ENCODE results near the gene SLC27A2.
A peak's percentile ranks its signal among the peaks of the same experiment; 100 is the strongest.

SLC27A2 gene

DNA sequence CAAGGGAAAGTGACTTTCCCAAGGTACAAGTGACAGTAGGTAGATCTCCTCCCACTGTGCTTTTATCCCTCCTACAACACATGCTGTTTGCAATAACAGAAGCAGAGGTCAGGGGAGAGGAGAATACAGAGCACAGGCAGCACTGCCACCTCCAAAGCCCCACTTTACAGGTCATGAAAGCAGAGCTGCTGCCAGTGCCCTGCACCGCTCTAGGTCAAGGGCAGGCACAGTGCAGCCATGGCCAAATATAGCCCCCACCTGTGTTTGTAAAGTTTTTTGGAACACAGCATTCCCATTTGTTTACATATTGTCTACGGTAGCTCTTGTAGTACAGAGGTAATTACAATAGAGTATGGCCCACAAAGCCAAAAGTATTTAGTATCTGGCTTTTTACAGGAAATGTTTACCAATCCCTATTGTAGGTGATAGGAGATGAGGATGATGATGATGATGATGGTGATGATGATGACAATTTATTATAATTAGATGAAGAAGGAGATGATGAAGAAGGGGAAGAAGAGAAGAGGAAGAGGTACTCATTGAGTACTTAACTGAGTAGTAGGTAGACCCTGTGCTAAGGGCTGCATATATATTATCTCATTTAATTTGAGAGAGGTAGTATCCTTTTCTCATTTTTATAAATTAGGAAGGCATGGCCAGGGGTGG is 63.1 kb downstream of the SLC27A2 start:
- no peak for DNase-seq

DNA sequence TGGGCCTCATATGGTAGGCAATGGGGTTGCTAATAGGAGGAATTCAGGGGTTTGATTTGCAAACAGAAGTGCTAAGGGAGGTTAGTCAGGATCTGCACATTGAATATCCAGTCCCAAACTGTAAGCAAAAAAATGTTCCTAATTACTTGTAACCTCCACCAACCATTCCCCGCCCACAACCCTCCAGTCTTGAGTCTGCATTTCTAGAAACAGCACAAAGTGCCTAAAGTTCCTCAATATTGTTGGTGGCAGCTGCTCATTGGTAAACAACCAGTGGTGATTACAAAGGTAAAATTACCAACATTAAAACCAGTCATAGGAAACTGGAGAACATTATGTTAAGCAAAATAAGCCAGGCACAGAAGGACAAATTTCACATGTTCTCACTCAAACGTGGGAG is 64.6 kb downstream of the SLC27A2 start:
- no peak for DNase-seq

DNA sequence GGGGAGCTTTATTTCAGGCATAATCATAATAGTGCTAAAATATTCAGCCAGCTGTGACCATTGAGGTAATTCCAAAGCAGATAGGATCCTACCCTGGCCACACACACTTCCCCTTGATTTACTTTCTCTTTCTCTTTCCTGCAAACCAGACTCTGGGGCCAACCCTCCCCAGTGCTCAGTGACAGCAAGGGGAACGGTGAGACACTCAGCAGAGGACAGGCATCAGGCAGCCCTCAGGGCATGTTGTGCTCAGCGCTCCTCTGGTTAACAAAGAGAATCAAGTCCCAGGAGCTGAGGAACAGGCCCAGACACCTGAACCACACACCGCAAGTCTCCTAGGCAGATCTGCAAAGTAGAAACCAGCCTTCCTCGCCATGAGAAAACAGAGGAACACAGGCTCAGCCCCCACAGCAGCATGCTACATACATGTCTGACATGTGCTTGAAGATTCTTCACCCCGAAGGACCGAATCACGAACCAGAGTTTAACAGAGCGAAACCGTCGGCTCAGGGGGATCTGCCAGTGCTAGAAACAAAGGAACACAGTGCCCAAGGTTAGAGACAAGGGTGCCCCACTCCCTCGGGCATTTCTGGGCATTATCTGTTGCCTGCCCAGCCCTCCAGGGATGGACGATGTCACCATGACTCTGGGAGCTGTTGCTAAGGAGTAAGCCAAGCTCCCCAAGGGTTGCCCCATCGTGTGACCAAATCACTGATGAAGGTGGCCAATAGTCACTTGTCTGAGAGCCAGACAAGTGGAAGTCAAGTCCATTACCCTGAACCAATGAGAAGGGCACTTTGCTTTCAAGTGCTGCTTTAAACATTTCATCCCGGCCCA is 66.0 kb downstream of the SLC27A2 start:
- DNase-seq: peak; percentile 45 to 53

DNA sequence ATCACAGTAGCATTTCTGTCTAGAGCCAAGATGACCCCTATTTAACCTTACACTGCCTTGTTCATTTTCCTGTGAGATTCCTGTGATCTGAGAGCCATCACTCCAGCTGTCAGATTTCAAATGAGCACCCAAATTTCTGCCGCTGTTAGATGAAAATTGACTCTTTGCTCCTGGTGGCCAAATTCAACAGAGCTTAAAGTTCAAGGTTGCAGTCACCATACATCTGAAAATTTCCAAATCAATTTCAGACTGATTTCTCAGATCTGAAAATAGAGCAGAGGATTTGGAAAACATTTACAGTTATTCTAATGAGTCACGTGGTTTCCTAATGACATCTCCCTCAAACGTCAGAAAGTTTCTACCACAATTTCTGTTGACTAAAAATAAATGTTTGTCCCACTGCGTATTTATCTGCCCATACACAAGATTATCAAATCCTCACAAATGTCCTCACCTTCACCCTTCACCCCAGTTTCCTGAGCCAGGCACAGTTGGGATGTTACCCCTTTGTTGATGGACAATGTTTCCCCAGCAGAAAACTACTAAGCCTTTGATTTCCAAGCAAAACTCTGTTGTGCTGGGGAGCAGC is 67.1 kb downstream of the SLC27A2 start:
- no peak for DNase-seq

DNA sequence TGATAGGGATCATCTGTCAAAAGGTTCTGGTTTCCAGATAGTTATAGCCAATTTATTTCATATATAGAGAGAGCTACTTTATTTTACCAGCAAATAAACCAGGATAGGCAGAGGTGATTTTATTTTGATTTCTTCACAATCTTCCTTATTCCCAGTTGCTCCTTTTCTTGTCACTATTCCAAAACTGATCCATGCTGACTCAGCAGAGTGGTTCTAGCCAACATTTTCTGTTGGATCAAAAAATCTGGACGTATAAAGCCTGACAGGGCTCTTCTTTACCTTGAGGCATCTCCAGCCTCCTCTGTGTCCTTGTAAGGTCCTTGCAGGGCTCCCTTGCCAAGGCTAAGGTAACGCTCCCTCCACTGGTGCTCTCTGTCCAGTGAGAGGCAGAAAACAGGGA is 67.7 kb downstream of the SLC27A2 start:
- no peak for DNase-seq

DNA sequence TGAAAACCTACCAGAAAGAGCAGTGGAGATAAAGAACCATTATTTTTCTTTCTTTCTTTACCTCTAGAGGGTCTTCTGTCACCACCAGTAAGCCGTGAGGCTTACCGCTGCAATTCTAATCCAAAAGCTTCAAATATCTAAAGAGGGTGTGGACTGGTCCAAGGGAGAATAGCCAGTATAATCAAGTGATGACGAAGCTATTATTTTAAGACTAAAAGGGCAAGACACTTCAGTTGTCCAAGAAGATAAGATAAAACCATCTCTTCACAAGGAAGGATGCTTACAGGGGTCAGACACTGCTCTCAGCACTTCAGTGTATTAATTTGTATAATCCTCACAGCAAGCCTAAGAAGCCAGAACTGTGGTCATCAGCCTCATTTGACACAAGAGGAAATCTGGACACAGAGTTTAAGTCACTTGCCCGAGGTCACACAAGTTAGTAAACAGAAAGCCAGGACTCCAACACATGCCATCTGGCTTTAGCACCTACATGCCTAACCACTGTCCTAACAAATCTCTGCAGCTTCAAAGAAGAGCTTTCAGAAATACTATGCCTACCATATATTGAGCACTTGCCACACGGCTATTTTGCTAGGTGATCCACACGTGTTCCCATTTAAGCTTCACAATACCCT is 68.9 kb downstream of the SLC27A2 start:
- DNase-seq: no peak

DNA sequence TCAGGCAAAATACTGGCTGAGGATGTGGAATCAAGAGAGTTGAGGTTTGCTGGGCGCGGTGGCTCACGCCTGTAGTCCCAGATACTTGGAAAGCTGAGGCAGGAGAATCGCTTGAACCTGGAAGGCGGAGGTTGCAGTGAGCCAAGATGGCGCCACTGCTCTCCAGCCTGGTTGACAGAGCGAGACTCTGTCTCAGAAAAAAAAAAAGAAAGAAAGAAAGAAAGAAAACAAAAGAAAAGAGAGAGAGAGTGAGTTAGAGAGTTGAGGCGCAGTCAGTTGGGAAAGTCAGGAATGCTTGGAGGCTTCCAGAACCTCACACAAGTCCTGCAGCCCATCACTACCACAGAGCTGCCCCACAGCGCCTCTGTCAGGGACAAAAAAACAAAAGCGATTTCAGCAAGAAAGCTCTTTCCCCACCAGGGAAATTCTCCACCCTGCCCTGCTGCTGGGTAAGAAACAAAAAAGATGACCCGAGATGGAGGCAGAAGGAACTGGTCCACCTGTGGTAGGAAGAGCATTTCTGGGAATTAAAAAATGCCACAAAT is 69.7 kb downstream of the SLC27A2 start:
- DNase-seq: no peak

DNA sequence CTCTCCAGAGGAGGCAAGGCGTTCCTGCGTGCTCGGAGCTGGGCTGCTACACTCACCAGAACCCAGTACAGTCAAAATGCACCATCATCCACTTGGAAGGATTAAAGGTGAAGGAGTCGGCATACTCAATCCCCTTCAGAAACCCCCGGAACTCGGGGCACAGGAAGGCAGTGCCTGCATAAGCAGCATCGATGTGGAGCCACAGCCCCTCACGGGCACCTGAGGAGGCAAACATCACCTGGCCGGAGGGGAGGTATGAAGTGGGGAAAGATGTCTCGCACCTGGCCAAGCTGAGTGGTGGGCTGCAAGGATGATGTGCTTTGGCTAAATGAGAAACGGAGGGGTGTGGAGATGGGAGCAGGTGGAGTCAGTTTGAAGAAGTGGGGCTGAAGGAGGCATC is 70.6 kb downstream of the SLC27A2 start:
- DNase-seq: no peak

DNA sequence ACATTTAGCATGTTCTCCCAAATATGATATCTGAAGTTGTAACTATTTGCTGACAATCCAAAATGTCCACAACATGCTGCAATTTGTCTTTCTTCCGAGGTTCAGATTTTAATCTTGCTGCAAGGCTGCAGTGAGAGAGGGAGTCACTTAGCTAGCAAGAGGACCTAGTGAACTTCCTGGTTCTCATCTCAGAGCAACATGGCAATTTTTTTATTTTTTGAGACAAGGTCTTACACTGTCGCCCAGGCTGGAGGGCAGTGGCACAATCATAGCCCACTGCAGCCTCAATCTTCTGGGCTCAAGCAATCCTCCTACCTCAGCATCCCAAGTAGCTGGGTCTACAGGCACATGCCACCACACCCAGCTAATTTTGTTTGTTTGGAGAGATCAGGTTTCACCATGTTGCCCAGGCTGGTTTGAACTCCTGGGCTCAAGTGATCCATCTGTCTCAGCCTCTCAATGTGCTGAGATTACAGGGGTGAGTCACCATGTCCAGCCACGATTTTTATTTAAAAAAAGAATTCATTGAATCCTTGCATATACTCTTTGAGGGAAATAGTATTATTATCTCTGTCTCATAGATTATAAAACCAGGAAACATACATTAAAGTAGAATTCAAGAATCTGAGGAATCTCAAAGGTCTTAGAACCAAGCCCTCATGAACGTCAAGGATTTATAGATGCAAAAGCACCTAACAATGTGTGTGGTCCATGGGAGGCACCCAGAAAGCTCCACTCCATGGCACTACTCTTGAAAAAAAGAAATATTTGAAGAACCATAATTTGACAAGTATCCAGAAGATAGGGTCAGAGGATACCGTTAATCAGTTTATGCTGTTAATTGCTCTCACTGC is 74.4 kb downstream of the SLC27A2 start:
- DNase-seq: no peak

DNA sequence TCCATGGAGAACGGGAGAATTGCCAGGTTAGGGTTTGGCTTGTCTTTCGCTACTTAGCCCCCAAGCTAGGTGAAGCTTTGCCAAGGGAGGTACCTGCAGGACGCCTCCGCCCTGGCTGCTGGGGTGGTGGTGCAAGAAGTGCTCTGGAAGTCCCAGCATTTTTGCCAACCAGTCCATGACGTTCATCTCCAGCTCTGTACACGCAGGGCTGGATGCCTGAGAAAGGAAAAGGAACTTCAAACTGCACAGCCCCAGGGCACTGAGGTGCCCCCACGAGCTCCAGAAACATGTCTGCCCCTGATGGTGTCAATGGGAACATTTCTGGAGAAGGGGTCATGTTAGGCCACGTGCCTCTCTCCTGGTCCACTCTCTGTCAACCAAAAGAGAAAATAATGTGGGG is 75.3 kb downstream of the SLC27A2 start:
- no peak for DNase-seq

DNA sequence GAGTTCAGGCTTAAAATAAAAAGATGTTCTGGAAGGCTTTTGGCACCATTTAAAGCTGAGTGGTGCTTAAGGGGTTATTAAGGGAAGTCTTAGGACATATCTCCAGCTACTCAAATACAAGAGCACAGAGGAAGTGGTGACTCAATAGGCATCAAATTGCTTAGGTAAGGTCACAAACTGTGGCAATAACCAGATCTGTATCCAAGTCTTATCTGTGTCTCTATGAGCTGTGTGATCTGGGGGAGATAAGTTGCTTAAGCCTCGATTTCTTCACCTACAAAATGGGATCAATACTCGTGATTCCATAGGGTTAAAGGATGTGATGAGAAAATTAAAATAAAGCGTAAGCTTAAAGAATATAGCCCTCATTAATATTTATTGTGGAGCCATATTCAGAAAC is 75.9 kb downstream of the SLC27A2 start:
- no peak for DNase-seq

DNA sequence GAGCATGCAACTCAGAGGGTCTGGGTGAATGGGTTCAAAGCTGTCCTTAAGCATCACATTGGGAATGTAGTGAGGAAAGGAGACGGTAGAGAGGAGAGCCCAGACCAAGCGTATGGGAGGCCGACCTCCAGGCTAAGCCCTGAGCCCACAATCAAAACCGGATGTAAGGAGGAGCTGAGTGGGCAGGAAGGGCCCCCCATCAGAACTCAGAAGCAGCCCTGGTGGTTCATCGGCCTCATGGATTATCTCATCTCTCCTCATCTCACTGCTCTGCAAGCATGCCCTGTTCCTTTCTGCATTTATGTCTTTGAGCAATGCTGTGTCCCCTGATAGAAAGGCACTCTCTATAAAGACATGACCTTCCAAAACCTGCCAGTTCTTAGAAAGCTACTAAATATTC is 77.3 kb downstream of the SLC27A2 start:
- DNase-seq: no peak

DNA sequence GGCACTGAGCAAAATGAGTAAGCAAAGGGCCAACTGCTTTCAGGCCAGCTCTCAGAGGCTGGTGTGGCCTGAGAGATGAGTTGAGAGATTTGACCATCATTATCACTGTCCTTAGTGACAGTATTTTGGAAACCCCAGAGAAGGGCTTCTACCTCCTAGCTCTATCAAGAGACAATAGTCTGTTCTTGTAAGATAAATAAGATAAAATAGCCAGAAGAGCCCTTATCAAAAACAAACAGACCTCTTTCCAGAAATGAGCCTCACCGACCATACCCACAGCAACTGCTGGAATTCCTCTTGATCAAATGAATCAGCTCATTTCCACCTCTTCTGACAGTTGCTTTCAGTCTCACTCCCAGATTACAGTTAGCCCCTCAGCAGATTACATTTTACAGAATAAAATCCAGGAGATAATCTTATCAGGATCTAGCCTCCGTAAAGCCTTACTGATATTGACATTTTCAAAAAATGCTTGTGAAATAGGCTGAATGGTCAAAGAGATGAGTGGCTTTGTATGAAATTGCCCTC is 79.0 kb downstream of the SLC27A2 start:
- DNase-seq: no peak

DNA sequence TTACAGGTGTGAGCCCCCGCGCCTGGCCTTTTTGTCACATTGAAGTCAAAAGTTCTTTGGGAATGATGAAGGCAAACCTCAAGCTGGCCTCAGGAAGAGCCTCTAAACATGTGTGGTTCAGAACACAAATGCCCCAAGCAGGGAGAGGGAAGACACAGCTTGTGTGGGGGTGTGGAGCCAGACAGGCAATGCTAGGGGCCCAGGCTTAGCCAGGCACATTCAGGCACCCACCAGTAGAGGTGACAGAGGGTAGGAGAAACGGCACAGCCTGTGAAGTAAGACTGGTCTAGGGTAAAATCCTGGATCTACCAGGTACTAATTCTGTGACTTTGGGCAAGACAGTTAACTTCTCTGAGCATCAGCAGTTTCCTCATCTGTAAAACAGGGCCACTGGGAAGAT is 80.0 kb downstream of the SLC27A2 start:
- no peak for DNase-seq

DNA sequence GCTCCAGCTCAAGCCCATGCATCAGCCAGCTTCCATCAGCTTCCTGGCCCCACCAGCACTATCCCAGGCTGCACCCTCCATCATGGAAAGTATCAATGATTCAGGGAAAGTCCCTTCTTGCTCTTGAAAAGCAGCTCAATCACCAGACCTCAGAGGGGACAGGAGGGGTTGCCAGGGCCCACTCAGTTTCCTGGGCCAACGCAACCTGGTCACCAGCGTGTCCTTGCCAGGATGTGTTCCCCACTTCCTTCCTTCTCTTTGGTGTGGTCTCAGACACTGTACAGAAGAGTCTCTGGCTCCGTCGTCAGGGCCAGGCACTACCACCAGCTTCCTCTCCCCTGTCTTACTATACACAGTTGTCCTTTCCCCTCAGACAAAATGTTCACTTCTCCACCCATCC is 80.5 kb downstream of the SLC27A2 start:
- DNase-seq: peak; percentile 42 to 63

DNA sequence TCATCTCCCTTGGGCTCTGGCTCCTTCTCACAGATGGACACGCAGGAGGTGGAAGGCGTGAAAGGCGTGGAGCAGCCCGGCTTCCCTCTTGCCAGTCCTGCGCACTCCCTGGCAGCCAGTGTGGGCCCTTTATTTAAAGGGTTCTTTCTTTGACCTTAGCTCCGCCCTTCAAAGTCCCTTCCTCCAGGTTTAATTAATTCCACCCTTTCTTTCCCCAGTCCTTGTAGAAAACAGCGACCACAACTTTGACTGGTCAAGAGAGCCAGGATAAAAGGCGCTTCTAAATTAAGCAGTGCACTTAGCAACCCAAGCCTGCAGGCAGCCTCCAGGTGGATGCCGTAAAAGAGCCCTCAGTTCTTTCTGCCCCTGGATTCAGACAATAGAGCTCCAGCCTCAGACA is 83.6 kb downstream of the SLC27A2 start, which contains the start of gene HDC:
Gene HDC (minus strand): TSS at position 107 of the 400 bp plus-strand sequence. CDS start 103 bp downstream, at position 4.
- DNase-seq: no peak

DNA sequence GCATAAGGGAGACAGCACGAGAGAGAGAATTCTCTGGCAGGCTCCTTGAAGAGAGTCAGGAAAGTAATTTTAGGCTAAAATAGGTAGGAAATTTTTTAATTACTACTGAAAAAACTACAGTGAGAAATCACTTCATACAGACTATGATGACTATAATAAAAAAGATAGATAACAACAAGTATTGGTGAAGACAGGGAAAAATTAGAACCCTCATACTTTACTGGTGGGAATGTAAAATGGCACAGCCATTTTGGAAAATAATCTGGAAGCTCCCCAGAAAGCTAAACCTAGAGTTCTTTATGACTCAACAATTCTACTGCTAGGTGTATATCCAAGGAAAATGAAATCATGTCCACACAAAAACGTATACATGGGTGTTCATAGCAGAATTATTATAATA is 85.6 kb downstream of the SLC27A2 start:
- DNase-seq: no peak

DNA sequence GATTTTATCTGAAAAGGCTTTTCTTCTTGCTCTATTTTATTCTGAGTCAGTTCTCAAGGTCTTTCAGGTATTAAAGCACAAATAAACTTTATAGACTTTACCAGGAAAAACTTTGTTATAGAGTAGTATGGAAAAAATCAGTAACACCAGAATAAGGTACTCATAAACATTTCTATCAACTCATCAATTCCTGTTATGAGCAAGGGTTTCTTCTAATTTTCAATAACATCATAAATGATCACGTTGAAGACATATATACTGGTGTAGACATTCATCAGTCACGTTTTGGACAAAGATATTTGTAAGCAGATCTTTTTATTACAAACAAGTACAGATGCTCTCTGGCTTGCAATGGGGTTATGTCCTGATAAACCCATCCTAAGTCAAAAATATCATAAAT is 93.1 kb downstream of the SLC27A2 start:
- DNase-seq: no peak

DNA sequence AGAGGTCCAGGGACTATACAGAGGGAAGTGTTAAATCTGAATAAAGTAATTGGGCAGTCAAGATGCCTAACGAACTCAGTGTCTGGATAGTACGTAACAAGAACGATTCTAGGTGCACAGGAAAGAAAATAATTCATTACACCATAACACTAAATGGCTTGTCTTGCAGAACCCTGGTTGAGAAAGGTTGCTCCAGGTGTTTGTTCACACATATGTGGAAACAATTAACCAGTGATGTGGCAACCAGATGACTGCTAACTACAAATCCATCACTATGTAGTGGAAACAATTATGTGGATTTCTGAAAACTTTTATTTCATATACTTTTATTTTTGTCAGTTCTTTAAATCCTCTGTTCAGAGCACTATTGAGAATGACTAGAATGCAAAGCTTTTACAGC is 93.9 kb downstream of the SLC27A2 start:
- no peak for DNase-seq

DNA sequence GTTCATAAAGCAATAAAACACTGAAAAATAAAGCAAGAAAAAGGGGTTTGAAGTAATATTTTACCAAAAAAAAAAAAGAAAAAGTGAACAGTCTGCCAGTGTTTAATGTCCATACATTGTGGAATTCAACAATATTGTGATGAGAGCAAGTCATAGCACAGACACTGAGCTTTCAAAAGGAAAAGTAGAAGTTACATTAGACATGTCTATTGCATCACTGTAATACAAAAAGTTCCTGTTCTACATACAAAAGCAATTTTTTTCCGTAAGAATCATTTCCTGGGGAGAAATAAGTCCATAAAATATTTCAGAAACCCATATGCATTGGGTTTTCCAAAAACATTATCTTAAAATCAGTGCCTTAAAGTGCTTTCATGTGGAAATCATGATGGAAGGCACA is 95.4 kb downstream of the SLC27A2 start:
- DNase-seq: no peak

DNA sequence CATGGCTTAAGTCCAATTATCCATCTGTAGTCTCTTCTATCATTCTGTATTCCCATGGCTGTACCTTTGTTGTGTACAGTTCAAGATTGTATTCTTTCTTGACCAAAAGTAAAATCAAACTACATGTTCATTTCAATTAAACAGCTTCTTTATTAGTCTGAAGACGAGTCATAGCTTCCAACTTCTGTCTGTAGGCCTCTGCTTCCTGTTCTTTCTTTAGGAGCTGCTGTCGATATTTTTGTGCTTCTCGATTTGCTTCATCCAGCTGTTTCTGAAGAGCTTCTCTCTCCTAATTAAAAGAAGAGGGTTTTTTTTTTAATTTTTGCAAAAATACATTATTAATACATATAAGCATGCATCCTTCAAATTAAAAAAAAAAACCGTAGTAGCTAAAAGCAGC is 96.5 kb downstream of the SLC27A2 start:
- no peak for DNase-seq

DNA sequence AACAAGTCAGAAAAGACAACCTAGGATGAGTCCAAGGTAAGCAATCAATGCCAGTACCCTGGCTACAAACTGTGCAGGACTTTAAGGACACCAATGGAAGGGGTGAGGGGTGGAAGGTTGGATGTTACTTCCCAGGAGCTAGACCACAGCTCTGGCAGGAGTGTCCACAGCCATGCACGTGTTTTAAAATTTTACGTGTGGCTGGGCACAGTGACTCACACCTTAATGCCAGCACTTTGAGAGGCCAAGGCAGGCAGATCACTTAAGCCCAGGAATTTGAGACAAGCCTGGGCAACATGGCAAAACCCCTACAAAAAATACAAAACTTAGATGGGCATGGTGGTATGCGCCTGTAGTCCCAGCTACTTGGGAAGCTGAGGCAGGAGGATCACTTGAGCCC is 98.3 kb downstream of the SLC27A2 start:
- no peak for DNase-seq

Measured in stimulated activated CD4-positive, alpha-beta T cell treated with anti-CD3 and anti-CD28 coated beads, Interleukin-2, amount 100 ng/mL, for 24 hours (primary cell).